NK-92 (cell line): ENCODE results near the gene EVA1A.
"Not testable (repeated sequence)": the region's sequence is repeated elsewhere in the genome, so short reads cannot be mapped to it uniquely, and the experiment has no call there.

Source experiments
- DNase-seq: peaks from one replicate; lab custom pipeline; 2025; ENCODE audit not compliant: unreplicated experiment; lab: John Stamatoyannopoulos, UW

EVA1A gene

DNA sequence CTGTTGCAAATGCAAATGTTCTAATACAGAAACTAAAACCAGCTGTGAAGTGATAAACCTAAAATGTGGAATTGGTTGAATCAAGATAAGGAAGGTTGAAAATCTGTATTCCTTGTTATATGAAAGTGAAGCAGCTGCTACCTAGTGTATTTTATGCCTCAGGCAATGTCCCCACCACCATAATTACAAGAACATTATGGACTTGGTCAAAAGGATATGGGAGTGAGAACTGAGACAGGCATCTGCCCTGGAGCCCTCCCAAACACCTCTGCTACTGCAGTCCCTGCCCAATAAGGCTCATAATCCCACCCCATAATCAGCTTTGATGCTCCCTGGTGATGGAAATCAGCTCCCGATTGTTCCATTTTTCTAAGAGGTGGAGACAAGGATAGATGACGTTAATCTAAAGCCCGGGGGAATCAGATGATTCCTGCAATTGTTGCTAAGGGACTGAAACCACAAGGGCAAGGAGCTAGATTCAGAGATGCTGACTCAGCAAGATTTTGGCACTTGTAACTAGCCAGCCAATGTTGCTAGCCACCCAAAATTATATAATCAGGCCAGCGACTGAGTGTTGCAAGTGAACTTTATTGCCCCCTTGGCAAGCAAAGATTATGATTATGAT, 69.5 kb downstream of the EVA1A start:
- no peak for DNase-seq

DNA sequence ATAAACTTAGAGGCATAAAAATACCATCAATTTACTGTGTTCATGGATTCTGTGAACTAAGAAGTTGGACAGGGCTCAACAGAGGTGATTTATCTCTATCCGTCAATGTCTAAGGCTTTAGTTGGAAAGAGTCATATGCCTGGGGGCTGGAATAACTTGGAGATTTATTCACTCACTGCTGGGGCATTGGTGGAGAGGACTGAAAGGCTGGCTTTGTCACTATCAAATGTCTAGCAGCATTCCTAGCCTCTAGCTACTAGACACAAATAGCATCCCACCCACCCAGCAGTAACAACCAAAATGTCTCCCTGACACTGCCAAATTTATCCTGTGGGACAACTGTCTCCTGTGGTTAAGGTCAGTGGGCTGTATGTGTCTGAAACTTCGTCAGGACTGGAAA, 71.0 kb downstream of the EVA1A start:
- DNase-seq: no peak

DNA sequence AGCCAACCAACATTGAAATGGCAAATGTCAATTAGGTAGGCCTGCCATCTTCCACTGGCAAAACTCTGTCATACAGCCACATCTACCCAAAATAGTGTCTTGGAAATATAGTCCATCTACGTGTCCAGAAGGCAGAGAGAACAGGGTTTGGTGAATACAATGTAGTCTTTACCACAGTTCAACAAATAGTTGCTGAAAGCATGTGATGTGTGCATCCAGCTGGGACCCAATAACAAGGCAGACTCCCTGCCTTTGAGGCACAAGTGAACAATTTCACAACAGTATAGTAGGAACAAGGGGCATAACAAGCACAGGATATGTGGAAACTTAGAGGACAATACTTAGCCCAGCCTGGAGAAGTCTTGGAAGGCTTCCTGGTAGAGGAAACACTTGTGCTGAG, 72.6 kb downstream of the EVA1A start:
- no peak for DNase-seq

DNA sequence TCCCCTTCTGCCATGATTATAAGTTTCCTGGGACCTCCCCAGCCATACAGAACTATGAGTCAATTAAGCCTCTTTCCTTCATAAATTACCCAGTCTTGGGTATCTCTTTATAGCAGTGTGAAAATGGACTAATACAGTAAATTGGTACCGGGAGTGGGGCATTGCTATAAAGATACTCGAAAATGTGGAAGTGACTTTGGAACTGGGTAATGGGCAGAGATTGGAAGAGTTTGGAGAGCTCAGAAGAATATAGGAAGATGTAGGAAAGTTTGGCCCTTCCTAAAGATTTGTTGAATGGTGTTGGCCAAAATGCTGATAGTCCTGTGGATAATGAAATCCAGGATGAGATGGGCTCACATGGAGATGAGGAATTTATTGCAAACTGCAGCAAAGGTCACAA, 74.0 kb downstream of the EVA1A start:
- DNase-seq: not testable (repeated sequence)

DNA sequence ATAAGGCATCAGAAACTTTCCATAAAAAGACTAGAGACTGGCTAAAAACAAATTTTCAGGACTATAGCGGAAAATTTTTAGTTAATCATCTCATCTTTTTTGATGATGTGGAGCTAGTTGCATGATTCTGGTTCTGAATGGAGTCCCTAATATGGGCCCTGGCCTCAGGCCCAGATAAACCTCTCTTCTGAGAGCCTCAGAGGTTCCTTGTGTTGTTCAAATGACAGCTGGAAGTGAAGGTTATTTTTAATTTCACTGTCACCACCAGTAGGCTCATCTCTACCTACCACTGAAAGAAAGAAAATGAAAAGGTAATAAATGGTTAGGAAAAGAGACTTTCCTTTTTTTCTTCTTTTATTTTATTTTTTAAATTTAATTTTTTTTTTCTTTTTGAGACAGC, 75.9 kb downstream of the EVA1A start:
- DNase-seq: no peak

DNA sequence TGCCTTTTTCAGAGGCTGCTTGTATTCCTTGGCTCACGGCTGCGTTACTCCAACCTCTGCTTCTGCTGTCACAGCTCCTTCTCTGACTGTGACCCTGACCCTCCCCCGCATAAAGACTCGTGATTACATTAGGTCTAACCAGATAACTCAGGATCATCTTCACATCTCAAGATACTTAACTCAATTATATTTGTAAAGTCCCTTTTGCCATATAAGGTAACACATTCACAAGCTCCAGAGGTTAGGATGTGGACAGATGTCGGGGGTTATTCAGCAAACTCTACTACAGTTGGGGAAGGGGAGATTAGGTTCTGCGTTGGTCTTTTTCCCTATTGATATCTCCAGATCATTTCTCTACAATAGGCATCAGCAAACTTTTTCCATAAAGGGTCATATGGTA, 76.9 kb downstream of the EVA1A start:
- no peak for DNase-seq

DNA sequence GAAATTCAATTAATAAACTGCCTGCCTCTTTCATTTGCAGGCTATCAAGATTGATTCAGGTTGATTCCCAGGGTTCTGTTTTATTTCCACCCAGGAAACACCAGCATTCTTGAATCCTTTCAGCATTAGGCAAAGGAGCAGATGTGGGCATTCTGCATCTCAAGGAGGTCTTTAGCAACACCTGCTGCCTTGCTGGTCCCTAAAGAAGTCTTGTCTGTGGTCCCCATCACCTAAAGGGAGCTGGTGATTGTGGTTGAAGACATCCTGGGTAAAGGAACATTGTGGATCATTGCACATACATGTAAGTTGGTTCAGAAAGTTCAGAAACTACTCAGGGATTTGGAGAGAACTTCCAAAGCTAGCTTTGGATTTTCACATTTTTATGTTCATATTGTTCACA, 78.3 kb downstream of the EVA1A start:
- no peak for DNase-seq

DNA sequence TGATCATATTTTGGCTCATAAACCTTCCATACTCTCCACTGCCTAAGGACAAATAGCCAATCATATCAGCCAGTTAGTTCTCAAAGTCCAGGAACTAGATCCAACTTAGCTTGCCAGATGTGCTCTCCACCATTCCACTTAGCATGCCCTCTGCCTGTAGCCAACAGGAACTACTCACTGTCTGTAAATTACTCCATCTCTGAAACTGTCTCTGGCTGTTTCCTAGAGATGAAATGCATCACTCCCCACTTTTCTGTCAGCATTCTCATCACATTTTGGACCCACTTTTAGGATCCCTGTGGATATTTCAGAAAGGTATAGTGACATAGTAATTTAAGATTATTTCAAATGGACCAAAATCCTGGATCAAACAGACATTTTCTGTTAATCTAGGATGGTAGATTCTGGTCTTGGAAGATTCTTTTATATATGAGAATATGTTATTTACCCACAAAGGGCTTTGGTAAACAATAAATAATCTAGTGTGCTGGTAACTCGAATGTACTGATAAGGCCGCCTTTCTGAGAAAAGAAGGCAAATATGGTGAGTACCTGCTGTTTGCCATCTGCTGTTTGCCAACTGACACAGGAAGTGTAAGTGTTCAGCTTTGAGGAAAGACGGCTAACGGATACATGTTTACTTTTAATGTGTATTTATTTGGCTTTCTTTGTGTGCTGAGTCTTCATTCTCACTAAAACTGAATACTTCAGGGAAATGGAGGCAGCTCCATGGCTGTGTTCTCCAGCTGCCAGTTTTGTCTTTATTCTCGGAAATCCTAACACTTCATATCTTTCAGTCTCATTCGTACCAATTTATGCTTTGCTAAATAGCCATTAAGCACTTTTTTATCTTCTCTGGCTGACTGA, 79.5 kb downstream of the EVA1A start:
- DNase-seq: no peak

DNA sequence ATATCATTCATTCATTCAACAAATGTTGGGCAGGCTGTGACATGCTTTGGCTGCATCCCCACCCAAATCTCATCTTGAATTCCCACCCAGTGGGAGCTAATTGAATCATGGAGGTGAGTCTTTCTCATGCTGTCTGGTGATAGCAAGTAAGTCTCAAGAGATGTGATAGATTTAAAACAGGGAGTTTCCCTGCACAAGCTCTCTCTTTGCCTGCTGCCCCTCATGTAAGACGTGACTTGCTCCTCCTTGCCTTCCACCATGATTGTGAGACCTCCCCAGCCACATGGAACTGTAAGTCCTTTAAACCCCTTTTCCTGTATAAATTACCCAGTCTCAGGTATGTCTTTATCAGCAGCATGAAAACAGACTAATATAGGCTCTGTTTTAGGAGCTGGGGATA, 83.0 kb downstream of the EVA1A start:
- not testable (repeated sequence) for DNase-seq

DNA sequence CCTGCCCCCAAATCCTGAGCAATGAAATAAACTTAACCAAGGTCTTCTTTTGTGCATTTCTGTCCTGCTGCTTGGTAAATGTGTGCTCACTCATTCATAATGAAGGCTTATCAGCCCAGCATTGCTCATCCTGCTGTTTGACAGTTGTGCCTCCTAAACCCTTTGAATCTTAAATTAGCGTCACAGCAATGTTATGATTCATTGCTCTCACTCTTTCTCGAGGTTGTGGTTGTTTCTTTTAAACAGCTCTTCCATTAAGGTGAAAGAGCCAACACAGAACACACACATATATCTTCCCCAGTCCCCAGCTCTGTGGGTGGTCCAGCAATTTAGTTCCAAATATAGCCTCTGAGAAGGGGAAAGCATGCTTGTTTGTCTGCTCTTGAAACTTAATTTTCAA, 84.0 kb downstream of the EVA1A start:
- DNase-seq: no peak

DNA sequence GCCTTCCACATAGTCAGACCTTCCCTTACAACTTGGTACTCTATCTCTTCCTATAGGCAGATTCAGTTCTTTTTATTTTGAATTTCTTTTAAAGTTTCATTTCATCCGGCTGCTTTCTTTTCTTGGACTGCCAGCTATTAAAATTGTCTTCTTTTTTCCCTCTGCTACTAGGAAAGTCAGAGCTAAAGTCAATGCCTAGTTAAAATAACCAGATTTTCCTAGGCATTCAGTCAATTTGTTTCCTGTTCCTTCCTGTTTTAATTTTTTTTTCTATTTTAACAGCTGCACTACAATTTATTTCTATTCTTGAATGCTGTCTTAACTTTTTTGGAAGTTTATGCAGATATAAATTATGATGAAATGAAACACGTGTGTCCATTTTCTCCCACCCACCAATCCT, 84.8 kb downstream of the EVA1A start:
- DNase-seq: no peak

DNA sequence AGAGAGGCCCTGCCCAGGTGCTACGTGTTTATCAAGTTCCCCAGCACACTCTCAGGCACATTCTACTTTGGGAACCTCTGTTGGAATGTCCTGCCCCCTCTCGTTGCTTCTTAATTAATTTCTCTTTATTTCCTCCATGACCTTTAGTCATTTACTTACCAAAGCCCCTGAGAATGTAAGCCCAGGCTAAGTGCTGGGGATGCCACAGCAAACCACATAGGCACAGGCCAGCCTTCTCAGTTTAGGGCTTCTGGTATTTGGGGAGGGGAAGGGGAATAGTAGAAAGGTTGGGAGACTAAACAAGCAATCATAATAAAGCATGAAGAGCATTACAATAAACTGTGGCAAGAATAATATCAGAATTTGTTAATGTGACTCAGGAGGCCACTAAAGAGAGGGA, 85.7 kb downstream of the EVA1A start:
- DNase-seq: no peak

DNA sequence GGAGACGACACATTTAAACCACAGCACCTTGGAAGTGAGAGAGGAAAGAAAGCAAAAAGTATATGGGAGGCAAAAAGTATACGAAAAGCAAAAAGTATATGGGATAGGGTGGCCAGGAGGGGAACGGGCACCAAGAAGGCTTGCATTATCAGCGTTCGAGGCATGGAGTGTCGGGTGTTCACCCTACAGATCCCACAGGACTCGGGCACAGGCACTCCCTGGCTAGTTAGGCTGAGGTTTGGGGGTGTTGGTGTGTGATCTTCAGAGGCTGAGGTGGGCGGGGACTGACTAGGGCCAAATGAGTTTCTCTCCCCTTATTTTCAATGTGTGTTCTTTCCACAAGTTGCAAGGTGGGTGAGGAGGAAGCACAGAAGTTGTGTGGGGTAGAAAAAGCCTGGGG, 86.6 kb downstream of the EVA1A start:
- no peak for DNase-seq

DNA sequence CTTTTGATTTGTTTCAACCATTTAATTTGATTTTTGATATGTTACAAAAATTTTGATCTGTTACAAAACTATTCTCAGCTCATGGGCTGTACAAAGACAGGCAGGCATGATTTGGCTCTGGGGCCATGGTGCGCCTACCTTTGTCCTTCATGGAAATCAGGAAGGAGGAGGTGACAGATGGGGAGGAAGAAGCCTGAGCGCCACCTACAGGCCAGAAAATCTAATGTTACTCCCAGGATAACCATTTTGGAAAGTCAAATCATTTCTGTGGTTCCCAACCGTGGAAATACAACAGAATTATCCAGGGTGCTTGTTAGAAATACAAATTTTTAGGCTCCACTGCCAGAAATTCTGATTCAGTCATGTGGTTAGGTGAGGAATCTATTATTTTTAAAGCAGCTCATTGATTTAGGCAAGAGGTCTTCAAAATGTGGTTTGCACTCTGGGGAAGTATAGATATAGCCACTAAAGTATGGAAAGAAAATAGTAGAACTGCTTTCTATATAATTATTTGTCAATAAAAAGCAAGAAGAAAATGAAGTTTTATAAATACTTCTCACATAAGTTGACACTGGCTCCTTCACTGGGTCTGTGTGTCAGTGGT, 93.9 kb downstream of the EVA1A start:
- DNase-seq: no peak

DNA sequence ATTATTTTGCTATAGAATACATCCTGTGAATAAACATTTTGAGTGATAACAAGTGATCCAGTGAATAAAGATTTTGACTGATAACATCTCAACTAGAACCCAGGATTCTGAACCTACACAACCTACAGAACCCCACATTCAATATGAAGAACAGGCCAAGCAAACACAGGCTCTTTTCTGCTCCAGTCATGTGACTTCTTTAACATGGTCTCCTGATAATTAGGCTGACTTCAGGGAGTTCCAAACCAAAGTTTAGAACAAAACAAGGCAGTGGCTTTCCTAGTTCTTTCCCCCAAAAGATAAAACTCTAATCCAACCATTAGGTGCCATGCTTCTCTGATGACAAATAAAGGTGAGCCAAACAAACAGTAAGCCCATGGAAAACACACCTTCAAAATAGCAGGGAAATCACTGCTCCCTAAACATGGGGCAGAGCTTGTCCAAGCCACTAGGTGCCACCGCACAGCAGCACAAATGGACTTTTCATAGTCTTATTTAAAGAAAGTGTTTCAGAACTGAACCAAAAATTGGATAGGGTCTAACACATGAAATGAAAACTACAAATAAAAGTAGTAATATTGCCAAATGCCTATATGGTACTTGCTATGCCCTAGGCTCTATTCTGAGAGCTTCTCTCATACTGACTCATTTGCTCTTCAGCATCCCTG, 95.3 kb downstream of the EVA1A start:
- DNase-seq: no peak

DNA sequence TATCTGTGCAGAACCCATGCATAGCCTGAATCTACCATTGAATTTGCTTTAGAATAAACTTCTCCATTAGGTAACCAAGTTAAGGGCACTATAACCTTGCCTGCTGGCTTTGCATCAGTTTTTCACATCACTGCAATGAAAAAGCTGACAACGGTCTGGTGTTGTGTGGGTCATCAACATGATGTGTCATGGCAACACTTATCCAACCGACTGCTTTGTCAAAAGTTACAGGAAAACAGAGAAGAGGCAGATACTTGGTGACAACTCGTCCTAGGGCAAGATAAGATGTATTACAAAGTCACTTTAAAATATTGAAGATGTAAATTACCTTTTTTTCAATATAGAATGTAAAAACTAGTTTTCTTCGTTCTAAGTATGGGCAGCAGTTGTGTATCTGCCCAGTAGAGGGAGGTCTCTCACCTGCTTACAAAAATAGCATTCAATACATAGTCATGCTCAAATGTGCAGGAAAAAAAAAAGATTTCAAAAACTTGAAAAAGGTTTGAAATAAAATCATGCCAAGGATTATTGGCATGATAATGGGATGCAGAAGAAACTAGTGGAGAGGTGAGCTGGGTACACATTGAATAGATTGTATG, 96.3 kb downstream of the EVA1A start:
- DNase-seq: no peak

DNA sequence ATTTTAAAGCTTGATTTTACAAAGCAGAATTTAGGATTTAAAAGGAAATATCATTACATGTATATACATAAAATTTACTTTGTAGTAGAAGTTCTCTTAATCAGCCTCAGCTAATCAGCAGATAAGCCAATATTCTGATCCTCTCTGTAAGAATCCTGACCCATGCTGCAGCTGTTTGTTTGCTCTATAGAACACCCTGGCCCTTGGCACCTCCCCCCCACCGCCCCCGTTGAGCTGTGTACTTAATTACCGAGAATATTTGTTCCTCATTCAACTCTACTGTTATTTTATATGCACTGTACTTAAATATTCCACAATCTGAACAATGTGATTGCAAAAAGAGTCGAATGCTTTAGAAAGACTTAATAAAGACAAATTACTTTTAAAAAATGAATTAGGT, 98.0 kb downstream of the EVA1A start:
- DNase-seq: no peak

DNA sequence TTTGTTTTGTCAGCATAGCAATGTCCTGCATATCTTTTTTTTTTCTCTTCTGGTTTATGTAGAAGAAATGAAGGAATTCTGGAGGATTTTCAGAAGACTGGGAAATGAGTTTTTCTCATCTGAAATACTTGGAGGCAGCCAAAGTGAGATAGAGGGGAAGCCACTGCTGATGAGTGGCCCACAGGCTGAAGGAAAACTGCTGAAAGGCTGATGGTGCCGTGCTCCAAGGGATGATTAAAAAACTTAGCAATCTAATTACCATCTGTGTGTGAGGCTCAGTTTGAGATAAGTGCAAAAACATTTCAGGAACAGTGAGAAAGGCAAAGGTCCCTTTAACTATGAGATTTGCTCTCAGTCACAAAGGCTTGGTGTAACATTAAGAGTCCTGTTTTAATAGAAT, 98.5 kb downstream of the EVA1A start:
- DNase-seq: no peak

DNA sequence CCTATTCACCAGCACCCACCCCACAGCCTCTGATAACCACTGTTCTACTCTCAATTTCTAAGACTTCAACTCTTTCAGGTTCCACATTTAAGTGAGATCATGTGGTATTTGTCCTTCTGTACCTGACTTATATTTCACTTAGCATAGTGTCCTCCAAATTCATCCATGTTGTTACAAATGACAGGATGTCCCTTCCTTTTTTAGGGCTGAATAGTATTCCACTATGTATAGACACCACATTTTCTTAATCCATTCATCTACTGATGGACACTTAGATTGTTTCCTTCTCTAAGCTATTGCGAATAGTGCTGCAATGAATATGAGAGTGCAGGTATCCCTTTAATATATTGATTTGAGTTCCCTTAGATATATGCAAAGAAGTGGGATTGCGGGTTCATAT, 100.1 kb downstream of the EVA1A start:
- no peak for DNase-seq

DNA sequence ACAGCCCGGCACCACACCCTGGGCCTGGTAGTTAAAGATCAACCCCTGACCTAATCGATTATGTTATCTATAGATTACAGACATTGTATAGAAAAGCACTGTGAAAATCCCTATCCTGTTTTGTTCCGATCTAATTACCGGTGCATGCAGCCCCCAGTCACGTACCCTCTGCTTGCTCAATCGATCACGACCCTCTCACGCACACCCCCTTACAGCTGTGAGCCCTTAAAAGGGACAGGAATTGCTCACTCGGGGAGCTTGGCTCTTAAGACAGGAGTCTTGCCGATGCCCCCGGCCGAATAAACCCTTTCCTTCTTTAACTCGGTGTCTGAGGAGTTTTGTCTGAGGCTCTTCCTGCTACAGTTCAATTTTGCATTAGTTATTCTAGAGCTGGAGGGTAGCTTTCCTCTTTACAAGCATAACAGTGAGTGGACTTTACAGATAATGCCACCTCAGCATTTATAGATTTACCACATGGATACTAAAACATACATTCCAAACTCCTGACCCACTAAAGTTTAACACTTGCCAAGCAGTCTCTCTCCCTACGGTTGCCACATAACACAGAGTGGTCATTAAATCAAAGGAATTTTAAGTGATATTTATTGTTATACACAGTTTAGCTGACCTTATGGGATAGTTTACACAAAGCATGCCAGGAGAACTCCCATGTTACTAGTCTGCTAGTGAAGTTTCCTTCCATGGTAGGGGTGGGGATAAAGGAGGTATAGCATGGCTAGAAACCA, 101.0 kb downstream of the EVA1A start:
- DNase-seq: no peak

DNA sequence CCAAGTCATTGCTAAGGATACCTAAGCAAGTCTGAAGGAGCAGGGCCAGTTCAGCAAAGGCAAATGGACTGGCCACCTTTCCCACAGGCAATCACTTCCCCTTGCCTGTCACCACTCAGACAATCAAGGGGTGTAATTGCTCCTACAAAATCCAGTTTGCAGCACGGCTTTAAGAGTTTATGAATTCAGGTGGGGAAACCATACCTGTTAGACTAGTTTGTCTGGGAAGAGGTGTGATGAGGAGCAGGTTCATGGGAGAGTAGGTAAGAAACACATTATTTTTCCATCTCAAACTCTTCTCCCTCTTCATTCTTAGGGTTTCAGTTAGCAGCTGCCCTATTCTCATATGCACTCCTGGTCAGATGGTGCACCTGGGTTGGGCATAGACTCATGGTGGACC, 102.5 kb downstream of the EVA1A start:
- DNase-seq: no peak
